Measurements from ENCODE around the gene FBF1. TPM values are rescaled to one million over a fixed set of nuclear protein-coding genes. Genes with fewer than 3 reads are reported as not detected.

The FBF1 gene
- total and polyA plus RNA-seq, 2 of the 8 experiments (the other 6 are each of a cell fraction or from before 2014, with no cell fraction given) = 8.1 to 13.1 TPM

- no peak overlapping the region for H2AK5ac ChIP-seq (ENCODE audit: low read depth, low read length)
- no peaks in the 10 kb centered on the region for H3K27me3 ChIP-seq (replicated peaks in 1 of 4; ENCODE audit: control insufficient read depth in 3 of 4, extremely low read depth in 1 of 4, insufficient read depth in 3 of 4, low read length in 3 of 4)
- no peaks in the 10 kb centered on the region for H3K9me3 ChIP-seq (ENCODE audit: insufficient read depth in 2 of 2, low read depth in 1 of 2, low read length in 1 of 2)
- H3K4me3 ChIP-seq (ENCODE audit: extremely low read depth in 1 of 4, insufficient read depth in 2 of 4, low read depth in 3 of 4, low read length in 4 of 4) = no peak overlapping the region
- H2BK120ac ChIP-seq (replicated peaks; ENCODE audit: low read depth, low read length) = no peak overlapping the region
- H3K4me1 ChIP-seq (replicated peaks in 1 of 4; ENCODE audit: control insufficient read depth in 3 of 4, insufficient read depth in 4 of 4, low read length in 3 of 4) = peaks cover 7 to 12% (median 10%) of the 10 kb centered on the region in 4 experiments
- ChIA-PET CTCF (ENCODE audit: partially characterized antibody) (interaction anchor here (1.7 kb wide), 1 partner anchor 13 kb away, joined by 5 read pairs; the partner anchor contains the start of gene CDK3), POLR2A (ENCODE audit: partially characterized antibody) (no interaction called here)
- no peaks in the 10 kb centered on the region for H3K23me2 ChIP-seq (ENCODE audit: low read depth, low read length)
- H3K18ac ChIP-seq (ENCODE audit: extremely low read depth, low read length) = no peak overlapping the region
- no peak overlapping the region for H3K4me2 ChIP-seq (ENCODE audit: insufficient read depth in 1 of 2, low read depth in 2 of 2, low read length in 2 of 2)
- TF ChIP-seq TEAD4 (IDR thresholded peaks at IDR 0.05; ENCODE audit: low read depth, low read length) = no peak
- no peak for TF ChIP-seq RAD21 (IDR thresholded peaks at IDR 0.05 in 1 of 2, conservative IDR thresholded peaks at IDR 0.05 in 1 of 2; ENCODE audit: low read depth in 2 of 2, low read length in 2 of 2)
- TF ChIP-seq POU5F1 (IDR thresholded peaks at IDR 0.05; ENCODE audit: low read depth, low read length) = no peak
- TF ChIP-seq SUZ12 (IDR thresholded peaks at IDR 0.05; ENCODE audit: low read length) = no peak
- no peak for TF ChIP-seq BRCA1 (IDR thresholded peaks at IDR 0.05; ENCODE audit: low read depth, low read length)
- no peak for TF ChIP-seq BCL11A (IDR thresholded peaks at IDR 0.05; ENCODE audit: low read depth in 2 of 2, low read length in 2 of 2)
- TF ChIP-seq ATF2 (IDR thresholded peaks at IDR 0.05; ENCODE audit: low read length) = no peak
- TF ChIP-seq TAF7 (optimal IDR thresholded peaks at IDR 0.05; ENCODE audit: borderline replicate concordance, low read depth, low read length) = no peak
- no peak for TF ChIP-seq POLR2A (IDR thresholded peaks at IDR 0.05; ENCODE audit: control extremely low read depth in 1 of 2, low read depth in 2 of 2, low read length in 2 of 2)
- TF ChIP-seq TBP (IDR thresholded peaks at IDR 0.05; ENCODE audit: low read depth, low read length) = no peak
- TF ChIP-seq CBX5 (IDR thresholded peaks at IDR 0.05; ENCODE audit: low read depth, low read length) = no peak
- no peak overlapping the region for H4K91ac ChIP-seq (replicated peaks; ENCODE audit: insufficient read length, low read length)
- H2BK5ac ChIP-seq (ENCODE audit: low read depth, low read length) = no peak overlapping the region
- H3K14ac ChIP-seq (ENCODE audit: insufficient read length) = no peak overlapping the region
- no peak for FAIRE-seq
- no peak for DNase-seq (ENCODE audit: low read depth in 1 of 2, low spot score in 2 of 2)
- 96% methylated on average over 4 of the region's 4 CpGs; no CpG with 5 or more reads in 1 of the 2 experiments for WGBS, 2 experiments (ENCODE audit: extremely low coverage in 1 of 2, insufficient coverage in 1 of 2, insufficient read length in 1 of 2, insufficient replicate concordance in 2 of 2, low coverage in 1 of 2, low lambda C conversion rate in 2 of 2, missing lambda C conversion rate in 1 of 2)
- no peak overlapping the region for H3K56ac ChIP-seq (replicated peaks; ENCODE audit: insufficient read length, low read depth, low read length)
- no peak overlapping the region for H2BK15ac ChIP-seq (ENCODE audit: low read length)
- no peak overlapping the region for H3K23ac ChIP-seq (ENCODE audit: insufficient read length)
- no peak overlapping the region for H2AFZ ChIP-seq (ENCODE audit: low read length)
- 0 out of 2 replicates have a peak, but pooled peaks cover 3% of the 10 kb centered on the region for H3K79me1 ChIP-seq (ENCODE audit: low read depth, low read length)
- H4K20me1 ChIP-seq (replicated peaks in 1 of 2; ENCODE audit: control insufficient read depth in 1 of 2, insufficient read depth in 2 of 2, low read length in 2 of 2) = no peaks in the 10 kb centered on the region
- H2BK20ac ChIP-seq (ENCODE audit: low read length) = no peak overlapping the region
- H2BK12ac ChIP-seq (ENCODE audit: low read depth, low read length) = no peak overlapping the region
- peaks cover 2 to 7% (median 5%) of the 10 kb centered on the region in 4 experiments; a peak in 6 of 8 replicates for H3K36me3 ChIP-seq (ENCODE audit: control insufficient read depth in 2 of 4, insufficient read depth in 4 of 4, low read length in 3 of 4)
- no peak overlapping the region for H3K27ac ChIP-seq (ENCODE audit: low read depth, low read length)
- no peak overlapping the region for H3K4ac ChIP-seq (replicated peaks; ENCODE audit: insufficient read length, low read depth, low read length)
- H3K79me2 ChIP-seq (ENCODE audit: control insufficient read depth in 1 of 2, insufficient read depth in 2 of 2, low read length in 2 of 2) = peaks cover 0 to 13% of the 10 kb centered on the region in 2 experiments; a peak in 1 of 4 replicates
- H4K5ac ChIP-seq (ENCODE audit: insufficient read length, low read depth, low read length) = no peak overlapping the region
- H3K9ac ChIP-seq (replicated peaks in 1 of 4; ENCODE audit: extremely low read depth in 1 of 4, low read depth in 3 of 4, low read length in 3 of 4) = no peak overlapping the region
- no peak overlapping the region for H4K8ac ChIP-seq (ENCODE audit: extremely low read depth, insufficient read depth, low read length)
Measured at GRCh38 chr17:75987041-75987440, 46.2 kb upstream of the FBF1 start.
